GM12864 (cell line): ENCODE measurements around the gene CNOT1.

Source experiments
- DNase-seq: peaks from one replicate; pipeline ENCODE4 v3.0.0-alpha.2; 2011; ENCODE audit warnings: low read depth
- H3K4me3 ChIP-seq: 2 replicates; pipeline ENCODE4 v1.5.1; 2011; ENCODE audit warnings: mild to moderate bottlenecking, low read depth, low read length, control low read depth
- CTCF ChIP-seq: IDR thresholded peaks from 2 replicates; pipeline ENCODE4 v1.5.1; 2011; ENCODE audit warnings: low read depth, mild to moderate bottlenecking, moderate library complexity, low read length, control low read depth, inconsistent platforms; ENCODE audit errors: missing control alignments

Gene CNOT1

GRCh38 chr16:58515125-58515870 is 114.3 kb downstream of the CNOT1 start, which contains the start of gene SETD6:
Gene SETD6 (plus strand): TSS chr16:58515517. CDS start chr16:58515538, 21 bp downstream.
- no peak for TF ChIP-seq CTCF
- peak within 1 kb of the TSS; percentile 83 for H3K4me3 ChIP-seq
- peak; percentile 38 for DNase-seq

- TF ChIP-seq CTCF: no peak
- DNase-seq: no peak
- H3K4me3 ChIP-seq: no peak overlapping the region
Observed at GRCh38 chr16:58513874-58514273, 115.8 kb downstream of the CNOT1 start.

- TF ChIP-seq CTCF: peak; percentile 85
- DNase-seq: no peak
- H3K4me3 ChIP-seq: no peak overlapping the region
Observed at GRCh38 chr16:58511933-58512815, 117.5 kb downstream of the CNOT1 start.

GRCh38 chr16:58510776-58511628 is 118.6 kb downstream of the CNOT1 start:
- H3K4me3 ChIP-seq: no peak overlapping the region
- DNase-seq: no peak
- TF ChIP-seq CTCF: no peak

GRCh38 chr16:58510097-58510775 is 119.4 kb downstream of the CNOT1 start:
- H3K4me3 ChIP-seq: no peak overlapping the region
- DNase-seq: no peak
- TF ChIP-seq CTCF: no peak

- no peak for DNase-seq
- H3K4me3 ChIP-seq: no peak overlapping the region
- no peak for TF ChIP-seq CTCF
Observed at GRCh38 chr16:58509256-58510096, 120.2 kb downstream of the CNOT1 start.
